ENCODE results near the gene TENM4.

- no peak for TF ChIP-seq PRDM10 (tag by site-specific recombination; IDR thresholded peaks at IDR 0.05)
- TF ChIP-seq, protein P1, sequence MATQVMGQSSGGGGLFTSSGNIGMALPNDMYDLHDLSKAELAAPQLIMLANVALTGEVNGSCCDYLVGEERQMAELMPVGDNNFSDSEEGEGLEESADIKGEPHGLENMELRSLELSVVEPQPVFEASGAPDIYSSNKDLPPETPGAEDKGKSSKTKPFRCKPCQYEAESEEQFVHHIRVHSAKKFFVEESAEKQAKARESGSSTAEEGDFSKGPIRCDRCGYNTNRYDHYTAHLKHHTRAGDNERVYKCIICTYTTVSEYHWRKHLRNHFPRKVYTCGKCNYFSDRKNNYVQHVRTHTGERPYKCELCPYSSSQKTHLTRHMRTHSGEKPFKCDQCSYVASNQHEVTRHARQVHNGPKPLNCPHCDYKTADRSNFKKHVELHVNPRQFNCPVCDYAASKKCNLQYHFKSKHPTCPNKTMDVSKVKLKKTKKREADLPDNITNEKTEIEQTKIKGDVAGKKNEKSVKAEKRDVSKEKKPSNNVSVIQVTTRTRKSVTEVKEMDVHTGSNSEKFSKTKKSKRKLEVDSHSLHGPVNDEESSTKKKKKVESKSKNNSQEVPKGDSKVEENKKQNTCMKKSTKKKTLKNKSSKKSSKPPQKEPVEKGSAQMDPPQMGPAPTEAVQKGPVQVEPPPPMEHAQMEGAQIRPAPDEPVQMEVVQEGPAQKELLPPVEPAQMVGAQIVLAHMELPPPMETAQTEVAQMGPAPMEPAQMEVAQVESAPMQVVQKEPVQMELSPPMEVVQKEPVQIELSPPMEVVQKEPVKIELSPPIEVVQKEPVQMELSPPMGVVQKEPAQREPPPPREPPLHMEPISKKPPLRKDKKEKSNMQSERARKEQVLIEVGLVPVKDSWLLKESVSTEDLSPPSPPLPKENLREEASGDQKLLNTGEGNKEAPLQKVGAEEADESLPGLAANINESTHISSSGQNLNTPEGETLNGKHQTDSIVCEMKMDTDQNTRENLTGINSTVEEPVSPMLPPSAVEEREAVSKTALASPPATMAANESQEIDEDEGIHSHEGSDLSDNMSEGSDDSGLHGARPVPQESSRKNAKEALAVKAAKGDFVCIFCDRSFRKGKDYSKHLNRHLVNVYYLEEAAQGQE (tag by site-specific recombination; IDR thresholded peaks at IDR 0.05): no peak
- TF ChIP-seq, protein P2, sequence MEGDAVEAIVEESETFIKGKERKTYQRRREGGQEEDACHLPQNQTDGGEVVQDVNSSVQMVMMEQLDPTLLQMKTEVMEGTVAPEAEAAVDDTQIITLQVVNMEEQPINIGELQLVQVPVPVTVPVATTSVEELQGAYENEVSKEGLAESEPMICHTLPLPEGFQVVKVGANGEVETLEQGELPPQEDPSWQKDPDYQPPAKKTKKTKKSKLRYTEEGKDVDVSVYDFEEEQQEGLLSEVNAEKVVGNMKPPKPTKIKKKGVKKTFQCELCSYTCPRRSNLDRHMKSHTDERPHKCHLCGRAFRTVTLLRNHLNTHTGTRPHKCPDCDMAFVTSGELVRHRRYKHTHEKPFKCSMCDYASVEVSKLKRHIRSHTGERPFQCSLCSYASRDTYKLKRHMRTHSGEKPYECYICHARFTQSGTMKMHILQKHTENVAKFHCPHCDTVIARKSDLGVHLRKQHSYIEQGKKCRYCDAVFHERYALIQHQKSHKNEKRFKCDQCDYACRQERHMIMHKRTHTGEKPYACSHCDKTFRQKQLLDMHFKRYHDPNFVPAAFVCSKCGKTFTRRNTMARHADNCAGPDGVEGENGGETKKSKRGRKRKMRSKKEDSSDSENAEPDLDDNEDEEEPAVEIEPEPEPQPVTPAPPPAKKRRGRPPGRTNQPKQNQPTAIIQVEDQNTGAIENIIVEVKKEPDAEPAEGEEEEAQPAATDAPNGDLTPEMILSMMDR (tag by site-specific recombination; IDR thresholded peaks at IDR 0.05): no peak
- TF ChIP-seq, protein P3, sequence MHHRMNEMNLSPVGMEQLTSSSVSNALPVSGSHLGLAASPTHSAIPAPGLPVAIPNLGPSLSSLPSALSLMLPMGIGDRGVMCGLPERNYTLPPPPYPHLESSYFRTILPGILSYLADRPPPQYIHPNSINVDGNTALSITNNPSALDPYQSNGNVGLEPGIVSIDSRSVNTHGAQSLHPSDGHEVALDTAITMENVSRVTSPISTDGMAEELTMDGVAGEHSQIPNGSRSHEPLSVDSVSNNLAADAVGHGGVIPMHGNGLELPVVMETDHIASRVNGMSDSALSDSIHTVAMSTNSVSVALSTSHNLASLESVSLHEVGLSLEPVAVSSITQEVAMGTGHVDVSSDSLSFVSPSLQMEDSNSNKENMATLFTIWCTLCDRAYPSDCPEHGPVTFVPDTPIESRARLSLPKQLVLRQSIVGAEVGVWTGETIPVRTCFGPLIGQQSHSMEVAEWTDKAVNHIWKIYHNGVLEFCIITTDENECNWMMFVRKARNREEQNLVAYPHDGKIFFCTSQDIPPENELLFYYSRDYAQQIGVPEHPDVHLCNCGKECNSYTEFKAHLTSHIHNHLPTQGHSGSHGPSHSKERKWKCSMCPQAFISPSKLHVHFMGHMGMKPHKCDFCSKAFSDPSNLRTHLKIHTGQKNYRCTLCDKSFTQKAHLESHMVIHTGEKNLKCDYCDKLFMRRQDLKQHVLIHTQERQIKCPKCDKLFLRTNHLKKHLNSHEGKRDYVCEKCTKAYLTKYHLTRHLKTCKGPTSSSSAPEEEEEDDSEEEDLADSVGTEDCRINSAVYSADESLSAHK (tag by site-specific recombination; IDR thresholded peaks at IDR 0.05): no peak
Observed at GRCh38 chr11:78943841-78944240, 497.0 kb downstream of the TENM4 start.
